HG03095 (cell line): ENCODE data around the gene GMFB.
"Not testable (repeated sequence)": the region's sequence is repeated elsewhere in the genome, so short reads cannot be mapped to it uniquely, and the experiment has no call there.

Source experiments
- ATAC-seq: cut with Tn5 transposase; IDR thresholded peaks from one replicate; pipeline ENCODE4 v1.9.1; 2021; ENCODE audit warnings: moderate library complexity; ENCODE audit not compliant: unreplicated experiment

Gene GMFB

DNA sequence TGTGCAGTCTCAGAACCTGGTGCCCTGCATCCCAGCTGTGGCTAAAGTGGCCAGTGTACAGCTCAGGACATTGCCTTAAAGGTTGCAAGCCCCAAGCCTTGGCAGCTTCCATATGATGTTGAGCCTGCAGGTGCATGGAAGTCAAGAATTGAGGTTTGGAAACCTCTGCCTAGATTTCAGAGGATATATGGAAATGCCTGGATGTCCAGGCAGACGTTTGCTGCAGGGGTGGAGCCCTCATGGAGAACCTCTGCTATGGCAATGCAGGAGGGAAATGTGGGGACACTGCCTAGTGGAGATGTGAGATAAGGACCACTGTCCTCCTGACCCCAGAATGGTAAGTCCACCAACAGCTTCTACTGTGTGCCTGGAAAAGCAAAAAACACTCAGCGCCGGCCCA lies 29.7 kb downstream of the GMFB start:
- ATAC-seq, result no peak

DNA sequence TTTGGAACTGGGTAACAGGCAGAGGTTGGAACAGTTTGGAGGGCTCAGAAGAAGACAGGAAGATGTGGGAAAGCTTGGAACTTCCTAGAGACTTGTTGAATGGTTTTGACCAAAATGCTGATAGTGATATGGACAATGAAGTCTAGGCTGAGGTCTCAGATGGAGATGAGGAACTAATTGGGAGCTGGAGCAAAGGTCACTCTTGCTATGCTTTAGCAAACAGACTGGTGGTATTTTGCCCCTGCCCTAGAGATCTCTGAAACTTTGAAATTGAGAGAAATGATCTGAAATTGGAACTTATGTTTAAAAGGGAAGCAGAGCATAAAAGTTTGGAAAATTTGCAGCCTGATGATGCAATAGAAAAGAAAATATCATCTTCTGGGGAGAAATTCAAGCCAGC lies 30.2 kb downstream of the GMFB start:
- ATAC-seq, result not testable (repeated sequence)

DNA sequence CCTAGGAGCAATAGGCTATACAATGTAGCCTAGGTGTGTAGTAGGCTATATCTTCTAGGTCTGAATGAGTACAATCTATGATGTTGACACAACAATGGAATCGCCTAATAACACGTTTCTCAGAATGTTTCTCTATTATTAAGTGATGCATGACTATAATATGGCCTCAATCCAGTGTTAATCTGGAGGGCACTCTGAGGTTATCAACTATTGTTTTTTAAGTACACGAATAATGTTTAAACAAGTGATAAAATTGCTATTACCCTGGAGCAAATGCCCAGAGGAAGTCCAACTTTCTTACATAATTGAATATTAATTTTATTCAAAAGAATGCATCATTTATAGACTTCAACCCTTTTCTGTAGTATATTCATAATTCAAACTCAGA lies 31.2 kb downstream of the GMFB start:
- no peak for ATAC-seq

DNA sequence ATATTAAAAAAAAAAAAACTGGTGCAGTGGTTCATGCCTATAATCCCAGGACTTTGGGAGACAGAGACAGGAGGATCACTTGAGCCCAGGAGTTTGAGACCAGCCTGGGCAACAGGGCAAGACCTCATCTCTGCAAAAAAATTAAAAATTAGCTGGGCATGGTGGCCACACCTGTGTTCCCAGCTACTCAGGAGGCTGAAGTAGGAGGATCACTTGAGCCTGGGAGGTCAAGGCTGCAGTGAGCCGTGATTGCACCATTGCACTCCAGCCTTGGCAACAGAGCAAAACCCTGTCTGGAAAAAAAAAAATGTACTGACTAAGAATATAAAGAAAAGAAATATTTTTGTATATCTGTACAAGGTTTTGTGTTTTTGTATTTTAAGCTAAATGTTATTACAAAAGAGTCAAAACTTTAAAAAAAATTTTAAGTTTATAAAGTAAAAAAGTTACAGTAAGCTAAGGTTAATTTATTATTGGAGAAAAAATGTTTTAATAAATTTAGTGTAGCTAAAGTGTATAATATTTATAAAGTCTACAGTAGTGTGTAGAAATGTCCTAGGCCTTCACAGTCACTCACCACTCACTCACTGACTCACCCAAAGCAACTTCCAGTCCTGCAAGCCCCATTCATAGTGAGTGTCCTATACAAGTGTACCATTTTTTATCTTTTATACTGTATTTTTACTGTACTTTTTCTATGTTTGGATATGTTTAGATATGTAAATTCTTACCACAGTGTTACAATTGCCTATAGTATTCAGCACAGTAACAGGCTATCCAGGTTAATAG lies 31.8 kb downstream of the GMFB start:
- not testable (repeated sequence) for ATAC-seq

DNA sequence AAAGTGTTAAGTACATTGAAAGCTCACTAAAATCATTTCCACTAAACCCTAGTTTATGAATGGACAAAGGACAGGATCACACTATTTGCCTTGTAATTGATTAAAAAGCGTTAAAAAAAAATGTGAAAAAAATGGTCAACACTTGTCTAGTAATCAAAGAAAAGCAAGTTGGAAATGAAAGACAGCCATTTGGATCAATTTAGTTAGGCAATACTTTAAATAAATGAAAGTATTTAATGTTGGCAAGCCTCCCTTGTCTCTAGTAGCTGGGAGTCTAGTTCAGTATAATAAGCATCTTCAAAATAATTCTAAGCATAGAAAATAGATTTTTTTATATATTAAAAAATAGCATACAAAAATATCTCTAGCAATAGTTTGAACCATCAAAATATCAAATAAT lies 33.4 kb downstream of the GMFB start:
- no peak for ATAC-seq

DNA sequence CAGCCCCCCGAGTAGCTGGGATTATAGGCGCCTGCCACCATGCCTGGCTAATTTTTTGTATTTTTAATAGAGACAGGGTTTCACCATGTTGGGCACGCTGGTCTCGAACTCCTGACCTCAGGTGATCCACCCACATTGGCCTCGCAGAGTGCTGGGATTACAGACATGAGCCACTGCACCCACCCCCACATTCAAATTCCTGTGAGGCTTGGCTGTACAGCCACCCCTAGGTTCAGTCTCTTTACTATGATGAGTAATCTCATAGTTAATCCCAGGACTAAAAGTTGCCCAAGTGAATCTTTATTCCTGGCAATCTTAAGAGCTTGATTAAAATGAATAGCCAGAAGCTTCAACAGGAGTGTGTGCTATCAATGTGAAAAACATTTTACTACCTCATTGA lies 34.8 kb downstream of the GMFB start:
- ATAC-seq, result not testable (repeated sequence)

DNA sequence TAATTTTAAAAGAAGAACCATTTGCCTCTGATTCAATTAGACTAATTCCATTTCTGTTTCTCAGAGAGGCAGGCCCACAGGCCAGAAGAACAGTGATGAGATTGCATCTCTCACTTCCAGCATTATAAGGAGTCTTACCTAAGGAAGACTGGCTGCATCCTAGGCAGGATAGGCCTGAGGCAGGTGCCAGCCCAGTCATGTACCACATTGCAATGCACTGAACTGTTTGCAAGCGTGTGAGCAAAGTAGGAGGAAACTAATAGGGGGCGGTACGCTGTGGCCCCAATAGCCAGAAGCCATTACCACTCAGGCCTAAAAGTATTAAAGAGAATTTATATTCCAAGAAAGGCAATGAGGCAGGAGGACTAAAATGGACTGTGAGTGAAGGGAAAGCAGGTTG lies 35.5 kb downstream of the GMFB start:
- no peak for ATAC-seq

DNA sequence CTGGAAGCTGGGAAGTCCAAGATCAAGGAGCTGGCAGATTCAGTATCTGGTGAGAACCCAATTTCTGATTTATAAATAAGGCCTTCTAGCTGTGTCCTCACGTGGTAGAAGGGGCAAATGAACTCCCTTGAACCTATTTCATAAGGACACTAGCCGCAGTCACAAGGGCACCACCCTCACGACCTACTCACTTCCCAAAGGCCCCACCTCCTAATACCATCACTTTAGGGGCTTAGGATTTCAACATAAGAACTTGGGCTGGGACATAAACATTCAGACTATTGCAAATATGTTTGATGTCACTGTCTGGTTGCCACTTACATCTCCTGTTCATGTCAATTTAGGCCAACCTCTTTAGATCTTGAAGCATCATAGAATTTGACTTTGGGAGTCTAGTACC lies 36.8 kb downstream of the GMFB start:
- ATAC-seq, result no peak

DNA sequence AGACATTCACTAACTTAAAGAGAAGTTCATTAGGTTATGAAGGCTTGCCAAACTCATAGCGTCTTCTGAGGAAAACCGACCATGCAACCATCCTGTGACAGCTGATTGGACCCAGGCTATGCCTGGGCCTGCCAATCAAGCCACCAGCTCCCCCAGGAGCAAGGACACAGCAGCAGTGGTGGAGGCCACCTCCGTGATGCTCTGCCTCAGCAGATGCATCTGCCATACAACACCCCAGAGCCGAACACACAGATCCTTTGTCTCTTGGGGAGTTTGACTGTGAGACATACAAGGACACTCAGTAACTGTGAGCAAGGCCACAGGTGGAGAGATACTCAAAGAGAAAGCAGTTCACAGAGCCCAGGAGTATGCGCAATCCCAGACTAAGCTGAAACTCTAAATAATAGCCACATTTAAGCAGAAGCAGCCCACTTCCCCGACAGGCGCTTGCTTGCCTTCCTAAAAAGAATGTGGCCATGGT lies 37.6 kb downstream of the GMFB start:
- ATAC-seq, result no peak

DNA sequence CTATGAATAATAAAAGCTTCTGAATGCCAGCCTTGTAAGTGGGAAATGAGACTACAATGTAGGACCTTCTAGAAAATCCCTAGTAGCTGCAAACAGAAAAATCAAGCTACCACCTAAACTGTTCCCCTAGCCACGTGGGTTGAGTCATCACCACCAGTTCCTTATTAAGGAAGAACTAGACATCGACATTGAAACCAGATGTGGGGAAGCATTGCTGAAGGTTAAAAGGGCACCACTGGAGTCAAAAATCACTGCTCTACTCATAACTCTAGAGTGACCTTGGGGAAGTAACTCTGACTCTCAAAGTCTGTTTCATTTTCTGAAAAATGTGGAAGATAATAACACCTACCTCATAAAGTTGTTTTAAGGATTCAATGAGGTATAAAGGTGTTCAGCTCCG lies 38.2 kb downstream of the GMFB start:
- peak; percentile 68 for ATAC-seq

DNA sequence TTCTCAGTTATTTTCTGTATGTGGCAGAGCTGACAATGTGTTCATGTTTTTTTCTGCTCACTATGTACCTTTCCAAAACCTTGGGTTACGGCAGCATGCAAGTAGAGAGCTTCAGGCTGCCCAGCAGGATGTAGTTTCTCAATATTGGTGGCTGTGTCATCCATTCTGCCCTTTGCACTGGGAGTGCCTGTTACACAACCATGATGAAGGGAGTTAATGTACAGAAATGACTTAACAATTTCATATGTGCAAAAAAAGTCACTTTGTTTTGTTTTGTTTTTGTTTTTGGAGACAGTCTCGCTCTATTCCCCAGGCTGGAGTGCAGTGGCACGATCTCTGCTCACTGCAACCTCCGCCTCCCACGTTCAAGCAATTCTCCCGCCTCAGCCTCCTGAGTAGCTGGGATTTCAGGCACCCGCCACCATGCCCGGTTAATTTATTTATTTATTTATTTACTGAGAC lies 41.5 kb downstream of the GMFB start:
- ATAC-seq, result no peak

DNA sequence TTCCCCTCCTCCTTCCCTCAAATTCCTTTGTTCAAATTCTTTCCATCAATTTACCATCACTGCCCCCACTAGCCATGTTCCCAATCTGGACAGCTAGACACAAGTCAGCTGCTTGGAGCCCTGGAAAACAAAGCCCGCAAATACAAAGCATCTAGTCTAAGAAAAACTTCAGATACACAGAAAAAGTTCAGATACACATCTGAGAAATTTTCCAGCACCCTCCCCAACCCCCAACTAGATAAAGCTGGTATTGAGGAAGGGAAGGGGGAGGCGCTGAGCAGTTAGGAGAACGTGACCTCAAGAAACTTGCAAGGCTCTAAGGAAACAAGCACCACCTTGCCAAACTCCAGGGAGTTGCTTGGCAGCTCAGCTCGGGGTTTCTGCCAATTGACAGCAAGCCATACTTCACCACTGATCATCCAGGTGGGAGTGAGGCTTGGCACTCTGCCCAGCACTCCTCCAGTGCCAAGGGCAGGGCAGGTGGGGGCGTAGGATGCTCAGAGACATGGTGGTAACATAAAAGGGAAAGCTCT lies 42.6 kb downstream of the GMFB start:
- no peak for ATAC-seq

DNA sequence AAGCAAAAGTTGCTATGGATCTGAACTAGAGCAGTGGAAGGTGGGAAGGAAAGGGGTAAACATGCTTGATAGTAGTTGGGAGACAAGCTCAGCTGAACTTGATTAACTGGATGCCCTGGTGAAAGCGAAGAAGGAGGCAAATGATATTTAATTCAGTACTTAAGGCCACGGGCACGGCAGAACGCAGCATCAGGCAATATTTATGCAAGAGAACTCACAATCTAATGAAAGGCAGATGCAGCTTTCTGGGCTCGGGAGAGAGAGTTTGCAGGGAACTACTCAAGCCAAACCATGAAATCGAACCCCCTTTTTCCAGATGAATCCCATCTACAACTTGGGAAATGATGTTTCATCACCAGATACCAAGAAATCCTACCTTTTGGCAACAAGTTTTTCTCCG lies 44.1 kb downstream of the GMFB start:
- no peak for ATAC-seq

DNA sequence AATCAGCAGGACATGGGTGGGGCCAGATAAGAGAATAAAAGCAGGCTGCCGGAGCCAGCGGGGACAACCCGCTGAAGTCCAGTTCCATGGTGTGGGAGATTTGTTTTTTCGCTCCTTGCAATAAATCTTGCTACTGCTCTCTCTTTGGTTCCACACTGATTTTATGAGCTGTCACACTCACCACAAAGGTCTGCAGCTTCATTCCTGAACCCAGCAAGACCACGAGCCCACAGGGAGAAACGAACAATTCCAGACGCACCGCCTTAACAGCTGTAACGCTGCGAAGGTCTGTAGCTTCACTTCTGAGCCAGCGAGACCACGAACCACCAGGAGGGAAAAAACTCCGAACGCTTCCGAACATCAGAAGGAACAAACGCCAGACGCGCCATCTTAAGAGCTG lies 44.8 kb downstream of the GMFB start:
- ATAC-seq, result no peak

DNA sequence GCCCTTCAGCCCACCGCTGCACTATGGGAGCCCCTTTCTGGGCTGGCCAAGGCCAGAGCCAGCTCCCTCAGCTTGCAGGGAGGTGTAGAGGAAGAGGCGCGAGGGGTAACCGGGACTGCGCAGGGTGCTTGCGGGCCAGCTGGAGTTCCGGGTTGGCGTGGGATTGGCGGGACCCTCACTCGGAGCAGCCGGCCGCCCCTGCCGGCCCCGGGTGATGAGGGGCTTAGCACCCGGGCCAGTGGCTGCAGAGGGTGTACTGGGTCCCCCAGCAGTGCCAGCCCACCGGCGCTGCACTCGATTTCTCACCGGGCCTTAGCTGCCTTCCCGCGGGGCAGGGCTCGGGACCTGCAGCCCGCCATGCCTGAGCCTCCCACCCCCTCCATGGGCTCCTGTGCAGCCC lies 45.8 kb downstream of the GMFB start:
- ATAC-seq, result not testable (repeated sequence)

DNA sequence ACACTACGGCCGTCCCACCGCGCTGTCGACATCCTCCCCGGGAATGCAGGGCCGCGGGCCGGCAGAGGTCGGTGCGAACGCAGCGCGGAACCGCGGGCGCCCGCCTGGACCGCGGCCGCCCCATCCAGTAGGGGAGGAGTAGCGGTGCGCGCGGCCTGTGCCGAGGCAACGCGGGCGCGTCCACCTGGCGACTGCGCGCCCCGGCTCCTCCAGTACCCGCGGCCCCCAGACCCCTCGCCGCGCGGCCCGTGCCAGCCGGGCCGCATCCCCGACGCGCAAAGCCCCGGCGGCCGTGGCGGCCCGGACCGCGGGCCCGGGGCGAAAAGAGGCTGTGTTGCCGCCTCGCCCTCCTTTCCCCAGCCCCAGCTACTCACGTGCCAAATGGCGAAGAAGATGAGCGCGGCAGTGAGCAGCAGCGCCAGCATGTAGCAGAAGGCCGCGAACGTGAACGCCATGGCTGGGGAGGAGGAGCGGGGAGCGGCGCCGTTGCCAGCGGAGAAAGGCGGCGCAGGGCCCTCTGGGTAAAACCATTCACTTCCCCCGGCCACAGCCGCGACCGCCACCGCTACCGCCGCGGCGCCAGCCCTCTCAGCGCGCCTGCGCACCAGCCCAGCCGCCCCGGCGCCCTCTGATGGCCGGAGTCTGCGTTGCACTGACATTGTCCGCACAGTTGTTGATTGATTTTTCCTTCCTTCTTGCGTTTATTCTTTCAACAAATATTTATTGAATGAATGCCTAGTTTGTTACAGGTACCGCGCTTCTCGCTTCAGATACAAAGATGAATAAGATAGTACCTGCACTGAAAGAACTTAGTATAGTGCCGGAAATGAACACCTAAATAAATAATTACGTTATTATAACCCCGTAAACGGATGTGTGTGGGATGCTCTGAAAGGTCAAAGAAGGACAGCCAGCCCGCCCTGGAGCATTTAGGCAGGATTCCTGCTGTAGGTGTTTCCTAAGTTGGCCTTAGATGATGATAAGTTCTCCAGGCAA lies 47.6 kb downstream of the GMFB start, which contains the start of gene CNIH1:
Gene CNIH1 (minus strand): TSS at position 502 of the 996 bp plus-strand sequence. CDS start 47 bp downstream, at position 455.
- ATAC-seq, result peak; percentile 90

DNA sequence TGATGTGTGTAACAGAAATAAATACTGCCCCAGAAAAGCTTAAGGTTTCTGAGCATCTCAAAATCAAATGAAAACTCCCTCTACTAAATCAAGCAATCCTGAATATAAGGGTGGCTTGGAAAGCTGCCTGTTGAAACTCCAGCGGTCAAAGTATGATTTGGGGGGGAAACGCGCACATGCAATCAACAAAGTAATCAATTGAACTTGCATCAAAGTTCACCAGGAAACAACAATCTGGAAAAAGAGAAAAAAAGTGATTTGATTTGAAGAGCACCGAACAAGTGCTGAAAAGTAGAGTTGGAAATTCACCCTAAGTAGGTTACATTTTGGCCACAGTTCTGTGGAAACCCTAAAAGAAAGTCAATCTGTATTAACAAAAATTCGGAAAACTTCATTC lies 48.3 kb downstream of the GMFB start:
- no peak for ATAC-seq

DNA sequence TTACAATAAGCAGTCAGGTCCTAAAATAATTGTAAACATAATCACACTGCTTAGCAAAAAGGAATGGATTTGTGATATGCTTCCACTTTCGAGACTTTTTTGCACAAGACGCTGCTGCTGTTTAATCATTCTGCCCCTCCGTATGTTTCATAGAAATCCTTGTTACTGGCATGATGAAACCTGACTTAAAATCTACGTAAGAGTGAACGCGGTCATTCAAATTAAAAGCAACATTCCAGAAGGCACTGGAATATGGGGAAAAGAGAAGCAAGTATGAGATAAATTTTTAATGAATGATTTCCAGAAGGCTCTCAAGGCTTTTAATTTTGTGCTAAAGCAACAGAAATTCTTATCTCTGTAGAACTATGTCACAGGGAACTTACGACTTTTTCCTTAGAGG lies 48.7 kb downstream of the GMFB start:
- no peak for ATAC-seq

DNA sequence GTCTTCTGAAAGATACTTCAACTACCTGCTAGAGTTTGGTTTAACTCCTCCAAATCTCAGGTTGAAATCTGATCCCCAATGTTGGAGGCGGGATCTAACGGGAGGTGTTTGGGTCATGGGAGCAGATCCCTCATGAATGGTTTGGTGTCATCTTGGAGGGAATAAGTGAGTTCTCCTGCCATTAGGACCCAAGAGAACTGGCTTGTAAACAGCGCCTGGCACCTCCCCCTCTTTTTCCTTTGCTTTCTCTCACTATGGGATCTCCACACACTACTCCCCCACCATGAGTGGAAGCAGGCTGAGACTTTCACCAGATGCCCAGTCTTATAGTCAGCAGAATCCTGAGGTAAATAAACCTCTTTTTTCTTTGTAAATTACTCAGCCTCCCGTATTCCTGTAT lies 50.1 kb downstream of the GMFB start:
- no peak for ATAC-seq

DNA sequence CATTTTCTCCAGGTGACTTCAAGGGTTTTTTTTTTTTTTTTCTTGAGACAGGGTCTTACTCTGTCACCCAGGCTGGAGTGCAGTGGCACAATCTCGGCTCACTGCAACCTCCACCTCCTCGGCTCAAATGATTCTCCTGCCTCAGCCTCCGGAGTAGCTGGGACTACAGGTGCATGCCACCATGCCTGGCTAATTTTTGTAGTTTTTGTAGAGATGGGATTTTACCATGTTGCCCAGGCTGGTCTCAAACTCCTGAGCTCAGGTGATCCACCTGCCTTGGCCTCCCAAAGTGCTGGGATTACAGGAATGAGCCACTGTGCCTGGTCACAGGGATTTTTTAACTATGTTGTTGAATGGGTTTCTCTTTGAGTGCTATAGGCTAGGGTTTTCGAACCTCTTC lies 50.8 kb downstream of the GMFB start:
- ATAC-seq, result not testable (repeated sequence)

DNA sequence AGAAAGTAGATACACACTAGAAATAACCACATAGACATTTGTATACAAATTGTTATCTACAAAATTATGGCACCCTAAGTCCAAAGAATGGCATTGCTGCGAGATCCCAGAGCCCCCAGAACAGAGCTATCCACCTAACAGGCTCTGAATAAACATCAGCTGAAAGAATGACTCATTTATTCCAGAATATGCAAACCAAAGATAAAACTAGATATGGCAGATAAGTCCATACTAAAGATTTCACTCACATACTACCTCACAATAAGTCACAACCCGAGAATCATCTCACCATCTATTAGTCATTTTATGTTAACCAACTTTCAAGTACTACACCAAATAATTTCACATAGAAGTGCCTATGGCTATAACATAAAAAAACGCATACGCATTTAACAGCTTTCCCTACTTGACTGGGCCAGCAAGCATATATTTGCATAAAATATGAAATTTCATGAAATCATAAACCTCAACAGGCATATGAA lies 53.2 kb downstream of the GMFB start:
- peak; percentile 39 for ATAC-seq
